GM19351 (cell line): ENCODE results near the gene PRKCE.

ENCODE experiments used
- ATAC-seq: cut with Tn5 transposase; IDR thresholded peaks from one replicate; pipeline ENCODE4 v1.9.1; 2021; ENCODE audit warnings: mild to moderate bottlenecking, moderate library complexity; ENCODE audit not compliant: unreplicated experiment

The PRKCE gene

DNA sequence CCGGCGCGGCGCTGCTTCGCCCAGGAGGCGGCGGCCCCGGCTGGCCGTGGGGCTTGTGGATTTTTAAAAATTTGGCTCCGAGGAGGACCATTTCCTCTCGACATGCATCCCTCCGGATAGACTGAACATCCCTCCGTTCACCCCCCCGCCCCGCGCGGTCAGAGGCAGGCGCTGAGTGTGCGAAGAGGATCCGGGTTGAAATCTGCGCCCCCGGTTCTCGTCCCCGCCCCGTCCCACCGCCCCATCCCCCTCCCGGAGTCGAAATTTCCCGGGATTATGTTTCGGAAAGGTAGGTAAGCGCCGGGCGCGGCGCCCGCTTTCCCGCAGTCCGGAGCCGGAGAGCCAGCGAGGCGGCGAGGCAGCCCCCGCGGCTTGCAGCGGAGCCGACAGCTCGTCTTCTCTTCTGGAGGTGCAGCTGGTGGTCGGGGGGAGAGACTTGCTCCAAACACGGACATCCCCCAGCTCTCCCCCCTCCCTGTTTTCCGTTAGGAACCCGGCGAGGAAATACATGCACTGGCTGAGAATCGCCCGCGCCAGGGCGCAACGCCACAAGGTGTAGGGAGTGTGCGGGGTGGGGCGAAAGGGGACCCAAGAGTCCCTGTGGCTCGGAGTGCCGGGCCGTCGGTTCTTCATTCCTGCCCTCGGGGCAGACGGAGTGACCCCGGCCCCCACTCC, at the start of gene PRKCE:
Gene PRKCE, plus strand, starts transcription at position 261 of the 675 bp plus-strand sequence.
- peak; percentile 15 for ATAC-seq

DNA sequence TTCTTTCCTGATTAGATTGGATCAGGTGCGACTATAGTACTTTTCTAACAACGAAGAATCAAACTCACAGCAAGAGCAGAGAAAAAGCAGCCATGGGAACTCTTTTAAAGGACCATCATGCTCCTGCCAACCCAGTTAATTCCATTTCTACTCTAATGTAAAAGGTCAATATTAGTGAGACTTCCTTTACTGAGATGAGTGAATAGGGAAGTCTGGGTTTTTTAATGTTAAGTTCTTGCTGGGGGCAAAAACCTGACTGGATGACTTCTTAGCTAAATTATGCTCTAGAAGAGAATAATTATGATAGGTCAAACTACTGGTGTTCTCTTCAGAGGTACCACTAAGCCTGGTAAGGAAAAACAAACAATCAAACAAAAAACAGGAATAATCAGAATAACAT, 48.9 kb upstream of the PRKCE start:
- no peak for ATAC-seq

DNA sequence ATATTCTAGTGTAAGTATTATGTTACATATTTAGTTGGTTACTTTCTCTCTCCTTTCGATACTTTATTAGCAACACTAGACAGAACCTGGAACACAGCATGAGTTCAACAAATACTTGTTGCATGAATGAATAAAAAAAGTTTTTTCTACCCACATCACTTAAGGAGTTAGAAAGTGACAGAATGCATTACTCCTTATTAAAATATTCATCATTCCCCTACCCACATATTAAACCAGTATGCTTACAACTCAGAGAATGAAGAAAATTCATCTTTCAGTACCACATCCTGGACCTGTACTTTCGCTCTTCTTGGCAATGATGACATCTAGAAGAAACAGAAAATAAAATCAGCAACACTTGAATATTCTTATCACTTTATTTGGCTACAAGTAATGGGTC, 46.4 kb upstream of the PRKCE start:
- no peak for ATAC-seq

GRCh38 chr2:45606796-45607195, 44.7 kb upstream of the PRKCE start:
- no peak for ATAC-seq

GRCh38 chr2:45607701-45608100, 43.8 kb upstream of the PRKCE start:
- ATAC-seq = no peak

DNA sequence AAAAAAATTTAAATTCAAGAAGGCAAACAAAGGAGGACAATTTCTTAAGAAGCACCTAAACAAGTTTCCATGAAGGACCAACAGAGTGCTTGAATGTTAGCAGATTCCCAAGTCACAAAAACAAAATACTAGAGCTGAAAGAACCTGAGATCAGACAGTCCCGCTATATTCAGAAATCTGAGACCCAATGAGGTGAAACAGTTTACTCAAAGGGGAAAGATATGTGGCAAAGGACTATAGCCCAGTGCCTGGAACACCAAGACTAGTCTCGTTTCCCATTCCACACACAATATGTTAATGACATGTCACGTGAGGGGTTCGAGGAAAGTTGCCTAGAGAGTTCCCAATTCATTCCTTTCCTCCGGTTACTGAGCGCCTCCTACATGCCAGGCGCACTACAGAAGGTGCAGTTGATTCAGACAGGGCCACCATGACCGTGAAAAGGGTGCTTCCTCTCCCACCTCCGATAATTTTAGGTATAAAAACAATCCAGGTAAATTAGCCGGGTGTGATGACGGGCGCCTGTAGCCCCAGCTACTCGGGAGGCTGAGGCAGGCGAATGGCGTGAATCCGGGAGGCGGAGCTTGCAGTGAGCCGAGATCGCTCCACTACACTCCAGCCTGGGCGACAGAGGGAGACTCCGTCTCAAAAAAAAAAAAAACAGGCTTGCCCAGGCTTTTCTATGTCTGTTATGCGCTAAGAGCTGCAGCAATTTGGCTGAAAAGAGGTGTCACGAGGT, 41.0 kb upstream of the PRKCE start:
- peak; percentile 42 for ATAC-seq

DNA sequence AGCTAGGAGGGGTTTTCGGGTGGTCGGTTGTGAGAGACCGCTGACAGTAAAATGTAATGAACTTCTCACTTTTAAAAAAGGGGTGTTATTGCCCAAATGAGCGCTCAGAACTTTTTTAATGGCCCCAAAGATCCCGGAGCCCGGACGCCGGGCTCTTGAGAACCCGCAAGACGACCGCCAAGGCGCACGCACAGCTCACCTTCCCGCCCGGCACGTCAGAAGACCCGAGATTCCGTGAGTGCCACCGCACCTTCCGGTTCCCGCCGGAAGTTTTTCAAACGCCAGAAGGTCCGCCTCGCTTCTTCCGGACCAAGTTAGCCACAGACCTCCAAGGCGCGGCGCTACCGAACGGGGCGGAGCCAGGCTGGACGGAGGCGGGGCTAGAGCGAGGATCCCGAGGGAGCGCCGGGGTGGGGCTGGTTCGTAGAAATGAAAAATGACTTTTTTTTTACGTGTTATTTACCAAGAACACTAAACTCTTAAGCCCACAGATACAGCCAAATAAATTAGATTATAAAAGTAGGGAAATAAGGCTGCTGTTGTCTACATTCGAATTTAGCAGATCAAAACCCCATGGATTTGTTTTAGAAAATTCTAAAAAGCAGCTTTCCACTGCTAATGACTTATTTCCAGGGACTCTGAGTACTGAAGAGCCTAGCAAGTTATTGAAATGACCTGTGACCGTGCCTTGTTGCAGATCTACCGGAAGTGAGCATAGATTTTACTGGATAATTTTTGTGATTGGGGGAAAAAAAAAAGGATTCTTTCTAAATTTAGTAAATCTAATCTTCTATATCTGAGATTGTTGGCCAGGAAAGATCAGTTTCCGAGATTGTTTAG, 40.2 kb upstream of the PRKCE start, which contains the start of gene SRBD1:
Gene SRBD1, minus strand, starts transcription at position 248 of the 840 bp plus-strand sequence. CDS start 5,826 bp downstream, outside the sequence.
- peak; percentile 93 for ATAC-seq

- no peak for ATAC-seq
These were observed 39.2 kb upstream of the PRKCE start for GRCh38 chr2:45612285-45612684.

DNA sequence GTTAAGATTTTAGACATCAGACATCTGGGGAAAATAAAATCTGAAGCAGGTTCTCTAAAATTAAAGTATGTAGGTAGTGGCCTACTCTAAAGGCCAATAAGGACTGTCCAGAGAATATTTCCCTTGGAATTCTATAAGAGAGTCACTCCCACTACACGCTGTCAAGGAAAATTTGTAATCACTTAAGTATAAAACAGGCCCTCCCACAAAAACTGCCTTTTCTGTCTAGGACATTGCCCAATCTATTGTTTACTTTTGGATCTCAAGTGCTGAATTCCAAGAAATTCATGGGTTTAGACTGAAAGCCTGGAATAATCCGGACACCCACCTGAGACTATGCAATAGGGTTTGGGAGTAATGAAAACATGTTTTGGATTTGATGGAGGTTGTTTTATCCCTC, 38.7 kb upstream of the PRKCE start:
- ATAC-seq = no peak

GRCh38 chr2:45614330-45614729, 37.1 kb upstream of the PRKCE start:
- ATAC-seq = no peak

- ATAC-seq = no peak
These were observed 36.5 kb upstream of the PRKCE start for GRCh38 chr2:45614871-45615415.

DNA sequence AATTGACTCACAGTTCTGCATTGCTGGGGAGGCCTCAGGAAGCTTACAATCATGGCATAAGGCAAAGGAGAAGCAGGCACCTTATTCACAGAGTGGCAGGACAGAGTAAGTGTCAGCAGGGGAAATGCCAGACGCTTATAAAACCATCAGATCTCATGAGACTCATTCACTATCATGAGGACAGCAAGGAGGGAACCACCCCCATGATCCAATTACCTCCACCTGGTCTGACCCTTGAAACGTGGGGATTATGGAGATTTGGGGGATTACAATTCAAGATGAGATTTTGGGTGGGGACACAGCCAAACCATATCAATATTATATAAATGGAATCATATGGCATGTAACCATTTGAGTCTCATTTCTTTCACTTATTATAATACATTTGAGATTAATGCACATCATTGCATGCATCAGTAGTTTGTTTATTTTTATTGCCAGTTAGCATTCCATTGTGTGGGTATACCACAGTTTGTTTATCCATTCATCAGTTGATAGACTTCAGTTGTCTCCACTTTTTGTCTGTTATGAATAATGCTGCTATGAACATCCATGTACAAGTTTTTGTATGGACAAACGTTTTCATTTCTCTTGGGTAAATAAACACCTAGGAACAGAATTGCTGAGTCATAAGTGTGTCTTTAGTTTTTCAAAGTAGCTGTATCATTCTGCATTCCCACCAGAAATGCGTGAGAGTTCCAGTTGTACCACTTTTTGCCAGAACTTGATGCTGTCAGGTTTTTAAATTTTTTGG, 34.6 kb upstream of the PRKCE start:
- ATAC-seq = no peak

DNA sequence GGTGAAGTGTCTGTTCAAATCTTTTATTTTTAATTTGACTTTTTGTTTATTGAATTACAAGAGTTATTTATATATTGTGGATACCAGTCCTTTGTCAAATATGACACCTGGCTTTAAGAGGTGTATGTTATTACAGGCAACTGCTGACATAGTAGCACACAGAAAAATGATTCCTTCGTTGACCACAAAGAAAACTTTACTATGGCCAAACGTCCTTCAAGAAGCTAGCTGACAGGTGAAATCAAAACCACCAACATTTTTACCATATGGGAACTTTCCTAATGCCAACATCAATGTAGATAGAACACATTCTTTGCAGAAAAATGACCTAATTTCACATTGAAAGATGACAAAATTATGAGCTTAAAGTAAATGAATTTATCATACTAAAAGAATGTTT, 34.0 kb upstream of the PRKCE start:
- no peak for ATAC-seq

DNA sequence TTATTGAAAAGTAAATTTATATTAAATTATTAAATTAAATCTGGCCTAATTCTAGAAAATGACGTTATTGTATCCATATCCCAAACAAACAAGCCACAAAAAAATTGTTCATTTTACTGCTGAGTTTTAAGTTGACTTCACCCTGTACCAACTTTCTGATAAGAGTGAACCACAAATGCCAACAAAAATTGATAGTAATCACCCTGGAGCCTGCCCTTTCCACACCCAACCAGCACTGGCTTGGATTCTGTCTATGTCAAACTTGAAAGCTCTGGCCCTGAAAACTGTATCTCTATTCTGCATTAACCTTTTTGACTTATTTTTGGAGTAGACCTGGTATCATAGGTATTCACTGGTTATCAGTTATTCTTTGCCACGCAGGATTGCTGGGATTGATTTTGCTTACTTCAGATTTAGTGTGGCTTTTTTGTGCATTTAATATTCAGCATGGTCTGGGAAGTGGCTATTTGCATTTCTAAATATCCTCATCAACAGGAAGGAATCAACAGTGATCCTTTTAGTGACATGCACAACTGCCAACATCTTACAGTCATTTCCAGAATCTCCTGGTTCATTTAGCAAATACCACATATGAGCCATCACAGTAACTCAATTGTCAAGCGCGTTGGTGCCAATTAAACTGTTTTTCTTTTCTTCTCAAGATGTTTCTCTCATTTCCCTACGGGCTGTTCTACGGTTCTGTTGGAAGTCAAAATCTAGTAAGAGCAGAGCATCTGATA, 29.0 kb upstream of the PRKCE start:
- ATAC-seq = no peak

GRCh38 chr2:45623098-45623497, 28.4 kb upstream of the PRKCE start:
- ATAC-seq = no peak

DNA sequence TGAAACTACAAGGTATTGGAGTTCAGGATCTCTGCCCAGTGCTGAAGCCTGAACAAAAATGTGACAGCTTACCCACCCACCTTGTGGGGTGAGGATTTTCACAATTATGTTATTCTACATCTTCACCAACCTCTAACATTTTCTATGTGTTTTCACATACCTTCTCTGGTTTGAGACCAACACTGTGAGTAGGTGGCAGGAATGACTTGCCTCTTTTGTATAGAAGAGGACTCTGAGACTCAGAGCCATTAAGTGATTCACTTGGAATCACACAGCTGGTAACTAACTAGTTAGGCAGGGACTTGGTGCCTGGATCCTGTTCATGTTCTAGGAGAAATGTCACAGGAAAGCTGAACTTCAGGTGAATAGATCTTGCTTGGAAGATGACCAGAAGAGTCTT, 25.7 kb upstream of the PRKCE start:
- ATAC-seq = no peak

GRCh38 chr2:45626387-45627221, 24.9 kb upstream of the PRKCE start:
- ATAC-seq = no peak

GRCh38 chr2:45627911-45628310, 23.6 kb upstream of the PRKCE start:
- no peak for ATAC-seq

- ATAC-seq = no peak
These were observed 21.5 kb upstream of the PRKCE start for GRCh38 chr2:45629971-45630370.
